ENCODE data around the gene NGF. TPM values are rescaled to one million over a fixed set of nuclear protein-coding genes. Genes with fewer than 3 reads are reported as not detected.
A peak's percentile ranks its signal among the peaks of the same experiment; 100 is the strongest.

NGF gene
- total RNA-seq, 4 donors from 2014 or later: 0.42 to 1.4 (median 0.84) TPM; not detected in 1

DNA sequence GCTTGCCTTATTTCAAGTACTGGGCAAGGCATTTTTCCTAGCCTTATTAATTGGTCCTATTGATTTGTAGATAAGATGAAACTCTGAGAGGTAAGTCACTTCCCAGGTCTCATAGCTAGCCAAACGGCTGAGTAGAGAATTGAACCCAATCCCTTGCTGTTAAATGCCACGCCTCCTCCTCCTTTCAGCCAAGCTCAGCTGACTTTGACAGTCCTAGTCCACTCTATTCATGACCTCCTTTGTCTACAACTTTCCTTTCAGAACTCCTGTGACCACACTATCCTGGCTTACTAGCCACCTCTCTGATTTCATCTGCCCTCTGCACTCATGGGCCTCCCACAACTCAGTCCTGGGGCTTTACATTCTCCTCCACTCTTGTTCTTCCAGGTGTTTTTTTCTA, 3.9 kb upstream of the NGF start:
- intact Hi-C loops (cut with DNase I; ENCODE audit: low total_unique reads): loop anchor here (2.0 kb wide), 1 partner anchor 31 kb away; no protein-coding TSS in a partner anchor
- no peak for DNase-seq (ENCODE audit: low spot score in 2 of 2)
- 80 to 87% methylated on average over 2 of the region's 2 CpGs for WGBS, 2 donors
- TF ChIP-seq, protein P1, sequence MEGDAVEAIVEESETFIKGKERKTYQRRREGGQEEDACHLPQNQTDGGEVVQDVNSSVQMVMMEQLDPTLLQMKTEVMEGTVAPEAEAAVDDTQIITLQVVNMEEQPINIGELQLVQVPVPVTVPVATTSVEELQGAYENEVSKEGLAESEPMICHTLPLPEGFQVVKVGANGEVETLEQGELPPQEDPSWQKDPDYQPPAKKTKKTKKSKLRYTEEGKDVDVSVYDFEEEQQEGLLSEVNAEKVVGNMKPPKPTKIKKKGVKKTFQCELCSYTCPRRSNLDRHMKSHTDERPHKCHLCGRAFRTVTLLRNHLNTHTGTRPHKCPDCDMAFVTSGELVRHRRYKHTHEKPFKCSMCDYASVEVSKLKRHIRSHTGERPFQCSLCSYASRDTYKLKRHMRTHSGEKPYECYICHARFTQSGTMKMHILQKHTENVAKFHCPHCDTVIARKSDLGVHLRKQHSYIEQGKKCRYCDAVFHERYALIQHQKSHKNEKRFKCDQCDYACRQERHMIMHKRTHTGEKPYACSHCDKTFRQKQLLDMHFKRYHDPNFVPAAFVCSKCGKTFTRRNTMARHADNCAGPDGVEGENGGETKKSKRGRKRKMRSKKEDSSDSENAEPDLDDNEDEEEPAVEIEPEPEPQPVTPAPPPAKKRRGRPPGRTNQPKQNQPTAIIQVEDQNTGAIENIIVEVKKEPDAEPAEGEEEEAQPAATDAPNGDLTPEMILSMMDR (IDR thresholded peaks at IDR 0.05): no peak
- TF ChIP-seq POLR2A (IDR thresholded peaks at IDR 0.05): no peak
- no peak overlapping the region for H3K4me3 ChIP-seq (ENCODE audit: low read depth, poor library complexity, severe bottlenecking)

DNA sequence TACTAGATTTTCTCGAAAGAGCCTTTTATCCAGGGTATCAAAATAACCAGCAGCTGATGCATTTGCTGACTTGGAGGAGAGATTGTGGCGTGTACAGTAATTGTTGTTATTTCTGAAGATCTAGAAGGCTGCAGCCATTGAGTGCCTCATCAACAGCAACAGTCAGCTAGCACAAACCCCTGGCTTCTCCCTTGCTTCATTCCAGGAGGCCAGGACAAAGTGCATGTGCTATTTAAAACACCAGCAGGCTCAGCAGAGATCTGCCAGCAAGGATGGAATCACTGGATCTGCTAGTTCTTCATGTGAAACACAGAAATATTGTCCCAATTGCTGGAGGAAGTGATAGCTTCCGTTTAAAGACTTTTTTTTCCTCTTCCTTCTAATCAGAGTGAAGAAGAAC, 2.8 kb upstream of the NGF start:
- DNase-seq (ENCODE audit: low spot score in 2 of 2): peak in 1 of 2 donors; percentile 40
- no peak for TF ChIP-seq POLR2A (IDR thresholded peaks at IDR 0.05)
- TF ChIP-seq, protein P1 (IDR thresholded peaks at IDR 0.05): no peak
- no peak overlapping the region for H3K4me3 ChIP-seq (ENCODE audit: low read depth, poor library complexity, severe bottlenecking)
- WGBS, 2 donors: 60 to 63% methylated on average over 3 of the region's 3 CpGs
- intact Hi-C loops (cut with DNase I; ENCODE audit: low total_unique reads): no loop called here

DNA sequence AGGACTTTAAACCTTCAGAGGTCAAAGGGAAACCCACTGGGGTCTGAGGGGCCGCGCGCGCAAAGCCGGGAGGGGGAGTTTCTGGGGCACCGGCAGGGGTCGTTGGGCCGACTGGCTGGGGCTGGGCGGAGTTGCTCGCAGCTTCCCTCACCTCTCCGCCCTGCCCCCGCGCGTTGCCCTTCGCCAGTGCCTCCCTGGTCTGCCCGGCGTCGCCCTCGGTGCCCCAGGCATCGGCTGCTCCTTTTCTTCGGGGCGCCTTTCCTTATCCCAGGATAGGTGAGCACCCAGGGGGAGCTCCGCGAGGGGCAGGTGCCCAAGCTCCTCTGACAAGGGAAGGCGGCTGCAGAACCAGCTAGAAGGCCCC, 390 bp upstream of the NGF start:
- DNase-seq (ENCODE audit: low spot score in 2 of 2): peak in 1 of 2 donors; percentile 86
- no peak overlapping the region for H3K4me3 ChIP-seq (ENCODE audit: low read depth, poor library complexity, severe bottlenecking)
- 20 to 45% methylated on average over 1 to 10 of the region's 25 CpGs for WGBS, 2 donors
- intact Hi-C loops (cut with DNase I; ENCODE audit: low total_unique reads): no loop called here
- TF ChIP-seq, protein P1 (IDR thresholded peaks at IDR 0.05): no peak
- no peak for TF ChIP-seq POLR2A (IDR thresholded peaks at IDR 0.05)

DNA sequence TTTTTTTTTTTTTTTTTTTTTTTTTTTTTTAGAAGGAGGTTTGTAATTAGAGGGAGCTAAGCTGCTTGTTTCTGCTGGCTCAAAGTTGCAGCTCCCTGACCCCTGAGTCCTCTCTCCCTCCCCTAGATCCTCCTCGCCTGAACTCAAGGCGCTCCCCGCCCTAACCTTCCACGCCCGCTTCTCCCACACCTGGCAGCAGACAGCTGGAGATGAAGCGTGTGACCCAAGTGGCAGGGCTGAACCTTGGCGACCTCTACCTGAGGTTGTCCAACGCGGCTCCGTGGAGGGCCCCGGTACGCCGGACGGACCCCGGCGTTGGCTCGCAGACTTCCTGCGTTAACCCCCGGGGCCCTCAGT, 795 bp downstream of the NGF start:
- no peak overlapping the region for H3K4me3 ChIP-seq (ENCODE audit: low read depth, poor library complexity, severe bottlenecking)
- DNase-seq (ENCODE audit: low spot score in 2 of 2): no peak
- no peak for TF ChIP-seq POLR2A (IDR thresholded peaks at IDR 0.05)
- TF ChIP-seq, protein P1 (IDR thresholded peaks at IDR 0.05): no peak
- intact Hi-C loops (cut with DNase I; ENCODE audit: low total_unique reads): no loop called here
- 4 to 8% methylated on average over 19 of the region's 19 CpGs for WGBS, 2 donors

DNA sequence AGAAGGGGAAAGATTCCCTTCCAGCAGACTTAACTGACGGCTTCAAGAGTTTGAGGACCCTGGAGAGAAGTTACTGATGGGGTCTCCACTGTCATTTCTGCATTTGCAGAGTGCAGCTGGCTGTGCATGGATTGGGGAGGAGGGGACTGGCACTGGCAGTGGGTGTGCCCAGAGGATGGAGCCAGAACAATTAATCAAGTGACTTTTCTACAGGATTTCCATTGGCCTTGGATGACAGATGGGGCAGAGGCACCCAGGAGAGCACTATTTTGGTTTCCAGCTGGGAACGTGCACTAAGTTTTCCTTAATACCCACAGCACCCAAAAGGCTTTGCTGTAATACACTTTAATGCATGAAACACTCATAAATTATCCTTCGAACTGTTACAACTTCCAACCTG, 1.3 kb downstream of the NGF start:
- intact Hi-C loops (cut with DNase I; ENCODE audit: low total_unique reads): no loop called here
- peak in 1 of 2 donors; percentile 67 for DNase-seq (ENCODE audit: low spot score in 2 of 2)
- TF ChIP-seq, protein P1 (IDR thresholded peaks at IDR 0.05): no peak
- TF ChIP-seq POLR2A (IDR thresholded peaks at IDR 0.05): no peak
- H3K4me3 ChIP-seq (ENCODE audit: low read depth, poor library complexity, severe bottlenecking): no peak overlapping the region
- WGBS, 2 donors: 40 to 57% methylated on average over 3 of the region's 3 CpGs

DNA sequence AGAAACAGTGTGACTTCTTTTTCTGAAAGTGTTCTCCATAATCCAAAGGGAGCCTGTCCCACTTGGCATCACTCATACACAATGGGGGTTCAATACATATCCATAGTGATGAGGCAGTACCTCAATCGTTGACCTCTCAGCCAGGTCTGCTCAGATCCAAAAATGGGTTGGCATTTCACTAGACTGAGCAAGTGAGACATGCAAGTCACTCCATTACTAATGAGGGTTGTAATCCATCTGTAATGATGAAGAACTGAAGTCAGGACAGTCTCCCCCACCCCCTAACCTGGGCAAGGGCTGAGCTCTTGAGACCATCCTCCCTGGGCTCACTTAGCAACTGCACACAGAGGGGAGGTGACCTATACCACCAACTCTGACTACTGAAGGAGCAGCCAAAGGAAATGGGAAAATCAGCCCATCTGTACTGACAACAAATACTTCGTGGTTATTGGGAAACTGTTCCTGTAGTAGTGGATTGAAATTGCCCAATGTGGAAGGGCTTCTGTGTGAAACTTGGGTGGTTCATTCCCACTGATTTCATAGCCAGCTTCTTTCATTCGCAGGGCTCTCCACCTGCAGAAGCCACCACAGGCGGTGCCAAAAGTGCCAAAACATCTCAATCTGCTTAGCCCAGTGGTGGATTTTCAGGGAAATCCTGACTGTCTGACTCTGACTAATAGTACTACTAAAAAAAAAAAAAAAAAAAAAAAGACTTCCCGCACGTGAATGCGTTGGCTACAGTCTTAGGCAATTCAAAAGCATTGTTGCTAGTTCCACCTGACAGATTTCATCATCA, 5.0 kb downstream of the NGF start:
- no peak overlapping the region for H3K4me3 ChIP-seq (ENCODE audit: low read depth, poor library complexity, severe bottlenecking)
- 47 to 54% methylated on average over 7 of the region's 7 CpGs for WGBS, 2 donors
- peak; percentile 39 to 85 for DNase-seq (ENCODE audit: low spot score in 2 of 2)
- intact Hi-C loops (cut with DNase I; ENCODE audit: low total_unique reads): no loop called here
- no peak for TF ChIP-seq POLR2A (IDR thresholded peaks at IDR 0.05)
- TF ChIP-seq, protein P1 (IDR thresholded peaks at IDR 0.05): no peak

All from lower leg skin (tissue), 4 donors.